ENCODE results near the gene RXFP2.

Gene RXFP2, protein sequence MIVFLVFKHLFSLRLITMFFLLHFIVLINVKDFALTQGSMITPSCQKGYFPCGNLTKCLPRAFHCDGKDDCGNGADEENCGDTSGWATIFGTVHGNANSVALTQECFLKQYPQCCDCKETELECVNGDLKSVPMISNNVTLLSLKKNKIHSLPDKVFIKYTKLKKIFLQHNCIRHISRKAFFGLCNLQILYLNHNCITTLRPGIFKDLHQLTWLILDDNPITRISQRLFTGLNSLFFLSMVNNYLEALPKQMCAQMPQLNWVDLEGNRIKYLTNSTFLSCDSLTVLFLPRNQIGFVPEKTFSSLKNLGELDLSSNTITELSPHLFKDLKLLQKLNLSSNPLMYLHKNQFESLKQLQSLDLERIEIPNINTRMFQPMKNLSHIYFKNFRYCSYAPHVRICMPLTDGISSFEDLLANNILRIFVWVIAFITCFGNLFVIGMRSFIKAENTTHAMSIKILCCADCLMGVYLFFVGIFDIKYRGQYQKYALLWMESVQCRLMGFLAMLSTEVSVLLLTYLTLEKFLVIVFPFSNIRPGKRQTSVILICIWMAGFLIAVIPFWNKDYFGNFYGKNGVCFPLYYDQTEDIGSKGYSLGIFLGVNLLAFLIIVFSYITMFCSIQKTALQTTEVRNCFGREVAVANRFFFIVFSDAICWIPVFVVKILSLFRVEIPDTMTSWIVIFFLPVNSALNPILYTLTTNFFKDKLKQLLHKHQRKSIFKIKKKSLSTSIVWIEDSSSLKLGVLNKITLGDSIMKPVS

DNA sequence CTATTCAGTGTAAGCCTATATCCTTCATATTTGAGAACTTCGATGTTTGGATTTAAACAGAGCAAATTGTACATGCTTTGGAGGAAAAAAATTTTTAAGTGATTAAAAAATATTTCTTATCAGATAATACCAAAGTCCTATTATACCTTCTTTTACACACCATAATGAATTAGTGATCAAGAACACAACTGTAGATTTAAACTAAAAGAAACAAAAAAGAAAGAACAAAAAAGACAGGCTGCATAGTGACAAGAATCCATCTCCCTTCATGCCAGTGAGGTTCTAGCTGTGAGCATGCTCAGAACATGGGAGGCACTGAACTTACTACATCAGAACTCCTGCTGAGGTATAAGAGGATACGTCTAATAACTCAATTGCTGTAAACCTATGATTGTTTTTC lies at the start of gene RXFP2:
TSS of gene RXFP2 (plus strand) at position 301 of the 400 bp plus-strand sequence. CDS start at position 388, 87 bp downstream.
- no peak for DNase-seq

DNA sequence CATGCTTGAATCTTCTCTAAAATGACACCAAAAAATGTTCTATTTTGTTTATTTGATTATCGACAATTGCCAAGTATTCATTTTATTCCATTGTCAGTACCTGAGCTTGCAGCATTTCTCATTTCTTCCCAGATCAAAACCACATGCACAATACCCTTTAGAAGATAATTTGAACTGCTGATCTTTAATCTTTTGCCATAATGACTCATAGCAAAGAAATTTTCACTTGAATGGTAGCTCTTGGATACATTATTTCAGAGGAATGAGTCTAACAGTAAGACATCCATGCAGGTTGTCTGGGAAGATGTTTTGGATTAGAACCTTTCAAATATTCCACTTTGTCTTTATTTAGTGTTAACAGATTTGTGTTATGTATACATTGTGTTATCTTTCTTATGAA lies 42.0 kb upstream of the RXFP2 start:
- DNase-seq, result peak; percentile 4

DNA sequence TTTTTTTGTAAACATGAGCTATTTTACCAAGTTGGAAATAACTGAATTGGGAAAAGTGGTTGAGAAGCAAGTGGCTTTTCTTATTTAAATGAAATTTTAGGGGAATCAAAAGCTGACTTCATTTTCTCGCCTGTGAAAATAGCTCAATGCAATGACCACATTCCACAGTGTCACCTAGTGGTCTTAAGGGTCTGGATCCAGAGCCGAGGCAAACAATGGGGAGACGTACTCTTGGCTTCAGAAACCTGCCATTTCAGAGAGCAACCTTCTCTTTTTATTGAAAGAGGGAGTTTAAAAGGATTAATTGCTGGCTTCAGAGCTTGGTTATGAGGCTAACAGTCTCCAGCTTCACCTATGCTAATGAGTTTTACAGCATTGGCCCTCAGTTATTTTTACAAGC lies 39.7 kb upstream of the RXFP2 start:
- peak; percentile 2 for DNase-seq

DNA sequence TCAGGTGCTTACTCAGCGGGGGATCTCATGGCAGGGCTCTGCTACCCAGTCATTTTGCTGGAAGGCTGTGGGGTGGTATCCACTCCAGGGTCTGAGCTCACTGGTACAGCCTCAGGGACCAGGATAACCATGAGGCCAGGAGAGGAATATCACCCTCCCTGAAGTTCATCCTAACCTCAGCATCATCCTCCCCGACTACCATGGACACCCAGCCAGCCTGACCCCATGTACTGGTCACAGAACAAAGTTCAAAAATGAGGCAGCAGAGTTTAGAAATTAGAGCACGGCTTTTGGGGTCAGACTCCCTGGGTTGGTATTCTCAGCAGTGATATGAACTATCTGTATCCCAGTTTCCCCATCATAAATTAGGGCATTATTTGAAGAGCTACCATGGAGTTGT lies 35.5 kb upstream of the RXFP2 start:
- no peak for DNase-seq

DNA sequence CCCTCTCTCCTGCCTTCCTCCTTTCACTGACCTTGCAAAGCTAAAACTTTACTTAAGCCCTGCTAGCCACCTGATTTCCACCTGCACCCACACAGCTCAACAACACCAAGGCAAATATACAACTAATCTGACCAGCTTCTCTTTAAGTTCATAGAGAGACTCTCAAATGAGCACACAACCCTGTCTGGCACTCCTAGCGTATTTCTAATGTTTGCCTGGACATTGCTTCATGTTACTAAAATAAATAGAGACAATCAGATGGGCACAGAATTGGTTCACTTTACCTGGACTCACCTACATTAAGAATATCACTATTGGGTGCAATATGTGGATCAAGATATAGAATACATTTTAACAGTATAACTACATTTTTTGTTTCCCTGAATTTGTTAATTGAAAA lies 33.2 kb upstream of the RXFP2 start:
- DNase-seq, result no peak

DNA sequence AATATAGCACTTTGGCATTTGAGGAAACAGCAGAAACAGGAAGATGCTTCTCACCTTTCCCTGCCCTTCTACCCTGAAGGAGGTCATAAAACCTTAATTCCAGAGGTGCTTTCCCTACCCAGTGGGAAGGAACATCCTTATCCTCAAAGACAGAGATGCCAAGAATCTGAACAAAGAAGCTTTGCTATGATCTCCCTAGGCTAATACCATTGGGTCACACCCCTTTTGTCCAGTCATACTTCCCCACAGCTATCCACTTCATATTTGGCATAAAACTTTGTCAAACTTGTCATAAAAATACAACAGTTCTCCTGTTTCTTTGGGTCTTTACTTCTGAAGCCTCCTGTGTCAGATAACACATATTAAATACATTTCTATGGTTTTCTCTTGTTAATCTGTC lies 21.7 kb upstream of the RXFP2 start:
- DNase-seq, result no peak

DNA sequence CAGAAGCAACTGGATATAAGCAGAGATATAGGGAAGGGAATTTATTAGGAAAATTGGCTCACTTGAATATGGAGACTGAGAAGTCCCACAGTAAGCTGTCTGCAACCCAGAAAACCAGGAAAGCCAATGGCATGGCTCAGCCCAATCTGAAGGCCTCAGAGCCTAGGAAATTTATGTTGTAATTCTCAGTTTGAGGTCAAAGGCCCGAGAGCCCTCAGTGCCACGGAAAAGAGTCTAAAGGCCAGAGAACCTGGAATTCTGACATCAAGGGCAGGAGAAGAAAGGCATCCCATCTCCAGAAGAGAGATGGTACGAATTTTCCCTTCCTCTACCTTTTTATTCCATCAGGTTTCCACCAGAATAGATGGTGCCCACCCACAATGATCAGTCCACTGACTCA lies 20.1 kb upstream of the RXFP2 start:
- DNase-seq, result no peak

DNA sequence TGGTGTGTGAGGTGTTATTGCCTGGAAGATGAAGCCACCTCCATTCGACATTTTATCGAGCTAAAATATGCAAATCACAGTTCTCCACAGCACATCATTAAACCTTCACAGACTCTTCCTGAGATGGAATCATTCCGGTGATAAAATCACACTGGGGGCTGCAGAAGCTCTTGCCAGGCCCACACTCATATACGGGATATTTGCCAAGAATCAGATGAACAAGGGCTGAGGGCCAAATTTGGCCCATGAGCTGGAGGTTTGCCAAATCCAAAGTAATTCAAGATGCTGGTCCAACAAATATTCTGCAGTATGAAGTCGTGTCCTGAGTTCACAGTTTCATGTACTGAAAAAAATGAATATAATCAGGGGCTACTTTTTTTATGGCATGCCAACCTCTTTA lies 16.7 kb upstream of the RXFP2 start:
- DNase-seq, result no peak

DNA sequence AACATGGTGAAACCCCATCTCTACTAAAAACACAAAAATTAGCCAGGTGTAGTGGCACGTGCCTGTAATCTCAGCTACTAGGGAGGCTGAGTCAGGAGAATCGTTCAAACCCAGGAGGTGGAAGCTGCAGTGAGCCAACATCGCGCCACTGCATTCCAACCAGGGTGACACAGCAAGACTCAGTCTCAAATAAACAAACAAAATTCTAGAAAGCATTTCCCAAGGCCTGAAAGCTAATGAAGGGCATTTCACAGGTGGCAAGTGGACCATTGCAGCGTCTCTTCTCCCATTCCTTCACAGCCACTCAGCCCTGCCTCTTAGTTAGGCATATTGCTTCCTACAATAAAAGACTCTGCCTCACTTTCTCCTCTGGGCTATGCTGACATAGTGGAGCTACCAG lies 13.5 kb upstream of the RXFP2 start:
- DNase-seq, result no peak

DNA sequence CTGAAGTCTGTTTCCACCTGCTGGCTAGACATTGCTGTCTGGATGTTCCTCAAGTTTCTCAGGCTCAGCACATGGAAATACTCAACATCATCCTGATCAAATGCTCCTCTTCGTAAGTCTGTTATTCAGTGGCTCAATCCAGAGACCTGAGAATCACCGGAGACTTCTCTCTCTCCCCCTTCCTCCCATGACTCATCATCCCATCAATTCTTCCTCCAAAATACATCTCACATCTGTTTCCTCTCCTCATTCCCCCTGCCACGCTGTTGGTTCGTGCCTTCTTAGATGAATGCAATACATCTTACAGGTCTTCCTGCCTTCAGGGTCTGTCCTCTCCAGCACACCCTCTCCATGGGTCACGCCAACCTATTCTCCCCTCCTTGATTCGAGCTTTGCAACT lies 7.4 kb upstream of the RXFP2 start:
- DNase-seq, result no peak

DNA sequence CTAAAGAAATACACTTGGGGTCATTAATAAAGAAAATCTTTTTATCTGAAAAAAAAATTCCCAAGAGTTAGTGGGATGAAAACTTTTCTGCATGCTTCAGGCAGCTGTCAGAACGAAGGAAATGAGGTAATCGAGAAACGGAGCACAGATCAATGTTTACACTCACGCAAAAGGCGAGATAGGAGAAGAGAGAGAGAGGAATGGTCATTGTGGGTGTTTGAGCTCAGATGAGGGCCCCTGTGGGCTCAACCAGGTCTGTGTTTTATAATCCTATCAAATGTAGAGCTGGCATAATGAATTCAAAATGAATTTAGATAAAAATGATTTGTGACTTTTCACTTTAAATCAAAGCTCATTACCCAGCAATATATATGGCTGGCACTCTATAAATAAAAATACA lies 6.3 kb upstream of the RXFP2 start:
- DNase-seq, result no peak

DNA sequence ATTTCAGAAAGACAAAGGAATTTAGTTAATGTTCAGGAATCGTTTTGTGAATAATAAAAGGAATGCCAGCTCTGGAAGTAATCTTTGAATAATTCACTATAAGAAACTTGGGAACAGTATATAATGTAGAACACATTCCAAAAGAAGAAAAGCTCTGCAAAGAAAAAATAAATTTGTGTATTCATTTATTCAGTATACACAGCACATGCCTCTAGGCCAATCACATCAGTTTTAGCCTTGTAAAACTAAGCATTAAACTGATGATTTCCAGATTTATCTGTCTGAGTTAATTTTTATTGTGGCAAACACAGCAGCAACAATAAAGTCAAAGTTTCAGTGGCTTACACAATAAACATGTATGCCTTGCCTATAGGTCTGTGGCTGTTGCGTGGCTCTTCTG lies 5.7 kb upstream of the RXFP2 start:
- DNase-seq, result no peak

DNA sequence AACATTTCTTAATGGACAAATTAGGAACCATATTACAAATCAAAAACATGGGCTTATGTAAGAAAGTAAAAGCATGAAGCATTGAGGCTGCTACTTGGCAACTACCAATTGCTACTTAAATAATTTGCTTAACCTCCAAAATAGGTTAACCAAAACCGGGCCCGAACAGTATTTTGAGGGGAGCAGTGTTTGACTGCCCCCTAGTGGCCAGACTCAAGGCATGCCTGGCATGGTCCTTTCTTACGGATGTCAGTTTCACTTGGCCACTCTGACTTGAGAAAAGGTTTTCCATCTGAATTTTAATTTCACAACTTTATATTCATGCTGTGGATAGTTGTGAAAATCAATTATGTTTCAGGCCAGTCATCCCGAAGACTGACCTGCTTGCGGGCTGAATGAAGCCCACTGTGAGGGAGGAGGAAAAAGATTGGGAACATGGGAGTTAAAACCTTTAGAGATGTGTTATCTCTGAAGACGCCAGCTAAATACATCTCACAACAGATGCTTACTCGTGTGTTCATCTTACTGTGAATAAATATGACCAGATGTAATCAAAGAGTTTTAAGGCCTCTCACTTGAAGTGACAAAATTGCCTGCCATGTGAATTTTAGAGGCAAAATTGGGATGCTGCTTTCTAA lies 2.9 kb downstream of the RXFP2 start:
- peak; percentile 31 for DNase-seq

DNA sequence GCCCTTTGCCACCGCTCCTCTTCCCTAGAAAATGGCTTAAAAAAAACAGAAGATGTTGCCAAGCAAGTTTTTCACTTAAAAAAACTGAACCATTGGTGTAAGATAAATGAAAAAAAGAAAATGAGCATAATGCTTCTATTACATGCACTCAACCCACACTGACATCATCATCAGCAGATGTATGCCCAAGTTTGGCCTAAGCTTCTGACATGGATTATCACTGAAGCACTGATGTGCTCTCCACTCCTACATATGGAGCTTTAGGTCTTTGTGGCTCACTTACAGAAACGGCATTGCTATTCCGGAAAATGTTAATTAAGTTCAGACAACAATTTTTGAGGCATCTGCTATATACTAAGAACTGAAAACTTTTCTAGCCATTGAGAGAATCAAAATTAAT lies 8.0 kb downstream of the RXFP2 start:
- no peak for DNase-seq

DNA sequence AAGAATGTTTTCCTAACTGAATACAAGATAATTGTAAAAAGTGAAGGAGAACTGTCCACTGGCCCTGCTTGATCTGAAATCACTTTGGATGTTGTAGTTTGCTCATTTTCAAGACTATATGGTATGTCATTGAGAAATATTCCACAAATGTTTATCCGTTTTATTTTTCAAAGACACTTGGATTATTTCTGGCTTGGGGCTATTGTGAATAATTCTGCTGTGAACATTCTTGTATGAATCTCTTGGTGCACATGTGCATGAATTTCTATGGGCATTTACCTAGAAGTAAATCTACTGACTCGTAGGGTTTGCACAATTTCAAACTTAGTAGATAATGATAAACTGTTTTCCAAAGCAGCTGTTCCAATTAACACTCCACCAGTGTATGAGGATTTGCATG lies 8.6 kb downstream of the RXFP2 start:
- no peak for DNase-seq

DNA sequence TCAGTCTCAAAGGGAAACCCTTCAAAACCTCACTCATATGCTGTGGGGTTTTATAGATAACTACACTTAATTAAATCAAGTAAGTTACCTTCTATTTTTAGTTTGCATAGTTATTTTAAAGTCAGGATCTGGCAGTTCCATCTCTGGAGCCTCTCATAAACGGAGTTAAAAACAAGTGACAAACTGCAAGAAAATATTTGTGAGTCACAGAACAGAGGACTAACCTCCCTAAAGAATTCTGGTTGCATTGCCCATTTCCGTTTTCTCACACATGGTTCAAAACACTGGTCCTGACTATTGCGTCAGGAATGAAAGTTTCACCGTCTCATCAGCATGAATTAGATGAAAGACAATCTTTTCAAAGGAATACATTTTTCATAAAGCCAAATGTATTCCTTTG lies 10.6 kb downstream of the RXFP2 start:
- DNase-seq, result no peak

DNA sequence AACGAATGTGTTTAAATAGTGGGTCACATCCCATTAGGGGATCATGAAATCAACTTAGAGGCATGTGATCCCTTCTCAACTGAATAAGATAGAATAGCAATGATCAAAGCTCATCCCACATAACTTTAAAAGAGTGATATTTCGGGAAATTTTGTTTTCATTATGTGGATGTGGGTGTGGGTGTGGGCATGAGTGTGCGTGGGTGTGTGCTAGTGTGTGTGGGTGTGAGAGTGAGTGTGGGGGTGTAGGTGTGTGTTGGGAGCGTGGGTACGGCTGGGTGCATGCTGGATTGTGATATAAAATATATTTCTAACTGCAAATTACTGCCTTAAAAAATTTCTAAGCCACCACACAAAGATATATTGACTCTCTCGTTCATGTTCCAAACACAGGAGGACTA lies 15.9 kb downstream of the RXFP2 start:
- no peak for DNase-seq

DNA sequence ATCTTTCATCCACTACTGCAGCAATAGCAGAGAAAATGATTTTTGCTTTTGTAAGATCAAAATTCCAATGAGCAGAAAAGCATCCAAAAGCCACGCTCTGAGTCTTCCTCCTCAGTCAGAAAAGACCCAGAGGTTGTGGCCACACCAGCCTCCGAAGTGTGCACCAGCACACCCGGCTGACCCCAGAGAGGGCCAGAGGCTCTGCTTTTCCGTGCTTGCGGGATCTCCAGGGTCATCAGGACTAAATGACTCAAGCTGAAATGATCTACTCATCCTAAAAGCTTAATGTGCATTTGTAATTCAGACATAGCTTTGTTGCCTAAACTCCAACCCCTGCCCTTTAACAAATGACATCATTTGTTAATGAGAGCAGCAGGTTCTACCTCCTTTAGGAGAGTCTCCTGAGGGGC lies 16.5 kb downstream of the RXFP2 start:
- no peak for DNase-seq

DNA sequence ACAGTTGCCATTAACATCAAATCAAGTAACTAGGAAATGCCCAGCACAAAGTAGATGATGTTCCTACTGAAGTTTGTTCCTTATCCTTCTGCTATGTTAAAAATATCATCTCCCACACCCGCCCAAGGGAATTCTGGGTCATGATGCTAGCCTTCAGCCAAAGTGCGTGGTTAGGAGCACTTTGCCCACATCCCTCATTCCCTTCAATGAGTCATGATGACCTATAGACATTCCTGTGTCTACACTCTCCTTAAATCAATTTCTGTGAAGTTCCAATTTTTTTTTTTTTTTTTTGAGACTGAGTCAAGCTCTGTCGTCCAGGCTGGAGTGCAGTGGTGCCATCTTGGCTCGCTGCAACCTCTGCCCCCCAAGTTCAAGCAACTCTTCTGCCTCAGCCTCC lies 17.0 kb downstream of the RXFP2 start:
- DNase-seq, result no peak

DNA sequence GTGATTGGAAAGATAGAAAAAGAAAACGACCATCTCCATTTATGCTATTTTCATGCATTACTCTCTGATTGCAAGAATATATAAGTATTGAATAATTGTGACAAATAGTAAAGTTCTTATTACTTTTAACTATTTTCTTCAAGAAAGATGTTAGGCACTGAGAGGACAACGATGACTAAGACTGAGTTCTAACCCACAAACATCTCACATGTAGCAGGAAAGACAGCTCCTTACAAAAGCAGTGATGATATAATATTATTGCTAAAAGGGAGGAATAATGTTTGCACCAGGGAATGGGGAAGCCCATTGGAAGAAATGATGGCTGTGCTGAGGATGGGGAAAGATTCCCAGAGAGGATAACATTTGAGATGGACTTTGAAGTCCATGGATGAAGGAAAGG lies 22.6 kb downstream of the RXFP2 start:
- no peak for DNase-seq

DNA sequence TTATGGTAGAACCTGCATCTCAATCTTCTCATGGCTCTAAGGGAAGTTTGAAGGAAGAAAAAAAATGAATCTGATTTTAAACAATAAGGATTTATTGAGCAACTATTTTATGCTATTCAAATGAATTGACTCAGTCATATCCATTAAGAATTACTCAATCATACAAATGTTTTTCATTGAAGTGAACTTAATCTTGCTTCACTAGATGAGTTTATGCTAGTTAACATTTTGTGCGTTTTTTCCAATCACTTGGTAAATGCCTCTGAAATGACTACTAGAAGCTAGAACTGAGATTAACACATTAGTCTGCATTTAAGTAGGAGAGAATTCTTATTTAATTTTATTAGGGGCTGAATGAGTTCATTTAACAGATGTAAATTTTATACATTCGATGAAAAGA lies 25.2 kb downstream of the RXFP2 start:
- no peak for DNase-seq

DNA sequence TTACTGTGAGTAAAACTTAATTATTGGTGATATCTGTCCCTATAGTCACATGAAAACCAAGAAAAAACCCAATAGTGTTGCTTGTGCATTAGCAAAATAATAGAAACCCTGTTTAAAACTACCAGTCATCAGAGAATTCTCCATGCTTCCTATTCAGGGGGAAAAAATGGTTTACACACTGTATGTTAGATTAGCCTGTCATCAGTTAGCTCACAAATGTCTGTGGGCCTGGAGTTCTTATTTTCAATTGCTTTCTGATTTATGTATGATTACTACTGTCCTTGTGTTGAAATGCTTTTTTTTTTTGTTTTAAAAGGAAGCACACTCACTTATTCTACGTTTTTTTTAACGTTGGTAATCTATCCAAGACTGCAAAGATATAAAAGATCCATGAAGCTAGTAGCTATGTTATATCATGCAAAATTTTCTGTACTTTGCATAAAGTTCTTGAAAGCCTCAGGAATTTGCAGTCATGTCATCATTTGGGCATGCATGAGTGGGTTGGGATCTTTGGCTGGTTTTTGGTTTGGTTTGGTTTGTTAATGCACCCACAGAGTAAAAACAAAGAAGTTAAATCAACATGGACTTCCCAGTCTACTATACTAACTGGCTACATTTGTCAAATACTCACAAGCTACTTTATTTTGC lies 25.9 kb downstream of the RXFP2 start:
- peak; percentile 26 for DNase-seq

DNA sequence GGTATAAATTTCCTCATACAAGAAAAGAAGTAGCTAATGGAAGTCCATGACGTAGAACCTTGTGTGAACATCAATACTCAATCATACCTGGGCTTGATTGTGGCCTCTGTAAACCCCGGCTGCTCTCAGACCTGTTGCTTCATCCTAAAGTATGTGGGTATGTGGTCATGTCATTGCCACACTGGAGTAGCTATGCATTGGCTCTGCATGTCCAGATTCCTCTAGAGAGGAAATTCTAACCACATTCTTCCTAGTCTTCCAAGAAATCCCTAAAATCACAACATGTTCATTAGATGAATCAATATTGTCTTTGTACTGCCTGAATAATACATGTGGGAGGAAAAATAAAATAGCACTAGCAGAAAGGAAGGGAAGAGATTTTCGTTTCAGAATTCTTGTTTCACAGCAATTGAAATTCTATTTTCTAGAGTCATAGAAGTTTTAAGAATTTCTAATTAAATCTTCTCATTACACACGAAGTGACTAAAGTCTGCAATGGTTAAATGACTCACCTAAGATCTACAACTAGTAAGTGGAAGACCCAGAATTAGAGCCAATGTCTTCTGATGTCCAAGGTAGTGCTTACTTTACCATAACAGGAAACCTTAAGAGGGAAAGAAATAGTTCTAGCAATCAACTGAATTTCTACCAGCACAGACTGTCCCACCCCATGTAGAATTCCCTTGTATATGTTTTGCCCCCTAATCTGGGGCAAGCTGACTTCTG lies 28.0 kb downstream of the RXFP2 start:
- DNase-seq, result peak; percentile 55
